K562 (cell line): ENCODE results near the gene SORT1. TPM values are rescaled to one million over a fixed set of nuclear protein-coding genes. Genes with fewer than 3 reads are reported as not detected.
A peak's percentile ranks its signal among the peaks of the same experiment; 100 is the strongest.

Experiments used
- ATF3 ChIP-seq, 2 experiments: fragments of 450-650 bp in 1 of 2; sonication (generic) in 1 of 2; formaldehyde crosslinking in 1 of 2; IDR thresholded peaks in 1 of 2; conservative IDR thresholded peaks in 1 of 2; 2 replicates each; pipeline versions ENCODE4 v1.6.1 to v1.8.1; 2016 to 2023; ENCODE audit warnings: mild to moderate bottlenecking in 2 of 2, moderate library complexity in 2 of 2, inconsistent platforms in 1 of 2, missing genetic modification reagents in 1 of 2
- CBFA2T3 ChIP-seq: fragments of 450-650 bp; IDR thresholded peaks from 2 replicates; pipeline ENCODE4 v1.6.1; 2017
- HMGN3 ChIP-seq: IDR thresholded peaks from 2 replicates; pipeline ENCODE4 v1.6.1; 2011; ENCODE audit warnings: borderline replicate concordance, low read depth, mild to moderate bottlenecking, mixed read lengths, low read length; ENCODE audit not compliant: insufficient read length; ENCODE audit errors: extremely low read depth
- MCM7 ChIP-seq, 2 experiments: fragments of 450-650 bp; IDR thresholded peaks; 2 replicates each; pipeline ENCODE4 v1.6.1; 2016 to 2018
- RBBP5 ChIP-seq: fragments of 200-600 bp; sonication (generic); IDR thresholded peaks from 2 replicates; pipeline ENCODE4 v1.6.1; 2012; ENCODE audit warnings: borderline replicate concordance, mild to moderate bottlenecking, low read length, control low read depth, inconsistent platforms; ENCODE audit not compliant: insufficient read depth, poor library complexity, severe bottlenecking
- TCF3 ChIP-seq: sonication (generic); formaldehyde crosslinking; IDR thresholded peaks from 2 replicates; pipeline ENCODE4 v1.4.0; 2020; ENCODE audit warnings: mild to moderate bottlenecking, missing genetic modification reagents
- ZFPM2 ChIP-seq: fragments of 250-450 bp; sonication (Bioruptor Pico); IDR thresholded peaks from 2 replicates; pipeline ENCODE4 v1.5.1; 2022; ENCODE audit warnings: mild to moderate bottlenecking
- ZNF639 ChIP-seq, 2 experiments: fragments of 200-800 bp in 1 of 2; sonication (Bioruptor generic) in 1 of 2; sonication (generic) in 1 of 2; formaldehyde crosslinking in 1 of 2; IDR thresholded peaks in 1 of 2; conservative IDR thresholded peaks in 1 of 2; 2 replicates each; pipeline versions ENCODE4 v1.5.0 to v1.6.1; 2016 to 2020; ENCODE audit warnings: missing compliant biosample characterization in 1 of 2, missing genetic modification characterization in 1 of 2, missing genetic modification reagents in 1 of 2
- polyA plus RNA-seq, 8 experiments: library from polyadenylated mRNA; depleted of rRNA in 4 of 8; stranded (reverse) in 5 of 8; unstranded in 3 of 8; fragments of >200 nt; fragmentation: Nextera tagmentation in 2 of 8; fragmentation: Illumina TruSeq in 1 of 8; extraction: Ambion mirVana in 2 of 8; extraction: Trizol in 1 of 8; gene quantifications; 2 replicates each; pipeline versions ENCODE4 v1.2.1 to v1.2.3, GENCODE V29; 2011 to 2014; ENCODE audit warnings: inconsistent platforms in 1 of 8, missing spikeins in 1 of 8
- total RNA-seq, 7 experiments: library from RNA; depleted of rRNA in 6 of 7; stranded (reverse); fragments of >200 nt in 6 of 7; fragmentation: Illumina TruSeq in 2 of 7; extraction: Trizol in 2 of 7; gene quantifications; 2 replicates each; pipeline versions ENCODE4 v1.2.1 to v1.2.3, GENCODE V29; 2011 to 2021; ENCODE audit warnings: low replicate concordance in 1 of 7
- TF ChIP-seq, protein P1 (sequence below): fragments of 200-600 bp; sonication (generic); IDR thresholded peaks from one replicate; pipeline ENCODE4 v1.6.1; 2012; ENCODE audit warnings: mild to moderate bottlenecking, low read depth, low read length, inconsistent platforms

Gene SORT1
- total and polyA plus RNA-seq, 9 of the 15 experiments (the other 6 are each of a cell fraction or from before 2014, with no cell fraction given) = 27.4 to 112 (median 65.0) TPM

DNA sequence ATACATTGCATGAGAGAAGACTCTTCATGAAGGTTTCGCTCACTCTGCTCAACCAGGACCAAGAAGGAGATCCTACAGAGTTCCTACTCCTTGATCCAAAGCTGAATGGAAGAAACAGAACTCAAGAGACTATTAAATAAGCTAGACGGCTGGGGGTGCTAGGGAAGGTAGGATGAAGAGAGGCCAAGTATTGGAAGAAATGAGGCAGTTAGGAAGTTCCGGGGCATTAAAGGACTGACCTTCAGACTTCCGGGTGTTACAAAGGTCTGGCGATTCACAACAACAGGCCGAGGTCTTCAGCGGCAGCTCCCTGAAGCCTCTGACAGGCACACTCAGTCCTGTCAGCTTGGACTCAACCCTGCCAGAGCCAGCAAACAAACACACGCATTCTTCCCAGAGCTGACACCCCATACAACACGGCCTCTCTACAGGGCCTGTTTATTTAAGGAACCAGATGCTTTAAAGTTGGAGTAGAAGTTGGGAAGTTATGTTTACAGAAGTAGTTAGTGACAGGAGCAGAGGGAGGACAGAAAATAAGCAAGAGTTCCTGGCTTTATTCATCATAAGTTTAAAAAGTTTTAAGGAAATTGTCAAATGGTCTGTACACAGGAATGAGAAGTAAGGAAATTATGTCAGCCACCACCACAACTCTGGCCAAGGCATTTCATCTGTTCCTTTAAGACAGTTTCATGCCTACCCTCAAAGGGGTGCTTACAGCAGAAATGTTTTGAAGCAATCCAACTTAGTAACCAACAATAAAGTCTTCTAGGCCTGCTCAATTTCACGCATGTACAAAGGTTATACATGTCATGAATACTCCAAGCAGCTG lies 4.7 kb downstream of the SORT1 start (continued):
- TF ChIP-seq, protein P1, sequence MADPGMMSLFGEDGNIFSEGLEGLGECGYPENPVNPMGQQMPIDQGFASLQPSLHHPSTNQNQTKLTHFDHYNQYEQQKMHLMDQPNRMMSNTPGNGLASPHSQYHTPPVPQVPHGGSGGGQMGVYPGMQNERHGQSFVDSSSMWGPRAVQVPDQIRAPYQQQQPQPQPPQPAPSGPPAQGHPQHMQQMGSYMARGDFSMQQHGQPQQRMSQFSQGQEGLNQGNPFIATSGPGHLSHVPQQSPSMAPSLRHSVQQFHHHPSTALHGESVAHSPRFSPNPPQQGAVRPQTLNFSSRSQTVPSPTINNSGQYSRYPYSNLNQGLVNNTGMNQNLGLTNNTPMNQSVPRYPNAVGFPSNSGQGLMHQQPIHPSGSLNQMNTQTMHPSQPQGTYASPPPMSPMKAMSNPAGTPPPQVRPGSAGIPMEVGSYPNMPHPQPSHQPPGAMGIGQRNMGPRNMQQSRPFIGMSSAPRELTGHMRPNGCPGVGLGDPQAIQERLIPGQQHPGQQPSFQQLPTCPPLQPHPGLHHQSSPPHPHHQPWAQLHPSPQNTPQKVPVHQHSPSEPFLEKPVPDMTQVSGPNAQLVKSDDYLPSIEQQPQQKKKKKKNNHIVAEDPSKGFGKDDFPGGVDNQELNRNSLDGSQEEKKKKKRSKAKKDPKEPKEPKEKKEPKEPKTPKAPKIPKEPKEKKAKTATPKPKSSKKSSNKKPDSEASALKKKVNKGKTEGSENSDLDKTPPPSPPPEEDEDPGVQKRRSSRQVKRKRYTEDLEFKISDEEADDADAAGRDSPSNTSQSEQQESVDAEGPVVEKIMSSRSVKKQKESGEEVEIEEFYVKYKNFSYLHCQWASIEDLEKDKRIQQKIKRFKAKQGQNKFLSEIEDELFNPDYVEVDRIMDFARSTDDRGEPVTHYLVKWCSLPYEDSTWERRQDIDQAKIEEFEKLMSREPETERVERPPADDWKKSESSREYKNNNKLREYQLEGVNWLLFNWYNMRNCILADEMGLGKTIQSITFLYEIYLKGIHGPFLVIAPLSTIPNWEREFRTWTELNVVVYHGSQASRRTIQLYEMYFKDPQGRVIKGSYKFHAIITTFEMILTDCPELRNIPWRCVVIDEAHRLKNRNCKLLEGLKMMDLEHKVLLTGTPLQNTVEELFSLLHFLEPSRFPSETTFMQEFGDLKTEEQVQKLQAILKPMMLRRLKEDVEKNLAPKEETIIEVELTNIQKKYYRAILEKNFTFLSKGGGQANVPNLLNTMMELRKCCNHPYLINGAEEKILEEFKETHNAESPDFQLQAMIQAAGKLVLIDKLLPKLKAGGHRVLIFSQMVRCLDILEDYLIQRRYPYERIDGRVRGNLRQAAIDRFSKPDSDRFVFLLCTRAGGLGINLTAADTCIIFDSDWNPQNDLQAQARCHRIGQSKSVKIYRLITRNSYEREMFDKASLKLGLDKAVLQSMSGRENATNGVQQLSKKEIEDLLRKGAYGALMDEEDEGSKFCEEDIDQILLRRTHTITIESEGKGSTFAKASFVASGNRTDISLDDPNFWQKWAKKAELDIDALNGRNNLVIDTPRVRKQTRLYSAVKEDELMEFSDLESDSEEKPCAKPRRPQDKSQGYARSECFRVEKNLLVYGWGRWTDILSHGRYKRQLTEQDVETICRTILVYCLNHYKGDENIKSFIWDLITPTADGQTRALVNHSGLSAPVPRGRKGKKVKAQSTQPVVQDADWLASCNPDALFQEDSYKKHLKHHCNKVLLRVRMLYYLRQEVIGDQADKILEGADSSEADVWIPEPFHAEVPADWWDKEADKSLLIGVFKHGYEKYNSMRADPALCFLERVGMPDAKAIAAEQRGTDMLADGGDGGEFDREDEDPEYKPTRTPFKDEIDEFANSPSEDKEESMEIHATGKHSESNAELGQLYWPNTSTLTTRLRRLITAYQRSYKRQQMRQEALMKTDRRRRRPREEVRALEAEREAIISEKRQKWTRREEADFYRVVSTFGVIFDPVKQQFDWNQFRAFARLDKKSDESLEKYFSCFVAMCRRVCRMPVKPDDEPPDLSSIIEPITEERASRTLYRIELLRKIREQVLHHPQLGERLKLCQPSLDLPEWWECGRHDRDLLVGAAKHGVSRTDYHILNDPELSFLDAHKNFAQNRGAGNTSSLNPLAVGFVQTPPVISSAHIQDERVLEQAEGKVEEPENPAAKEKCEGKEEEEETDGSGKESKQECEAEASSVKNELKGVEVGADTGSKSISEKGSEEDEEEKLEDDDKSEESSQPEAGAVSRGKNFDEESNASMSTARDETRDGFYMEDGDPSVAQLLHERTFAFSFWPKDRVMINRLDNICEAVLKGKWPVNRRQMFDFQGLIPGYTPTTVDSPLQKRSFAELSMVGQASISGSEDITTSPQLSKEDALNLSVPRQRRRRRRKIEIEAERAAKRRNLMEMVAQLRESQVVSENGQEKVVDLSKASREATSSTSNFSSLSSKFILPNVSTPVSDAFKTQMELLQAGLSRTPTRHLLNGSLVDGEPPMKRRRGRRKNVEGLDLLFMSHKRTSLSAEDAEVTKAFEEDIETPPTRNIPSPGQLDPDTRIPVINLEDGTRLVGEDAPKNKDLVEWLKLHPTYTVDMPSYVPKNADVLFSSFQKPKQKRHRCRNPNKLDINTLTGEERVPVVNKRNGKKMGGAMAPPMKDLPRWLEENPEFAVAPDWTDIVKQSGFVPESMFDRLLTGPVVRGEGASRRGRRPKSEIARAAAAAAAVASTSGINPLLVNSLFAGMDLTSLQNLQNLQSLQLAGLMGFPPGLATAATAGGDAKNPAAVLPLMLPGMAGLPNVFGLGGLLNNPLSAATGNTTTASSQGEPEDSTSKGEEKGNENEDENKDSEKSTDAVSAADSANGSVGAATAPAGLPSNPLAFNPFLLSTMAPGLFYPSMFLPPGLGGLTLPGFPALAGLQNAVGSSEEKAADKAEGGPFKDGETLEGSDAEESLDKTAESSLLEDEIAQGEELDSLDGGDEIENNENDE = no peak
- TF ChIP-seq ATF3 (IDR thresholded peaks at IDR 0.05) (no peak; the same call in 1 of the 2 replicates), ATF3 (CRISPR knock-in tag; conservative IDR thresholded peaks at IDR 0.05) (no peak), ZNF639 (CRISPR knock-in tag; conservative IDR thresholded peaks at IDR 0.05 in 1 of 2, IDR thresholded peaks at IDR 0.05 in 1 of 2) (peak in 1 of 2 experiments; percentile 34; a peak in 2 of 4 replicates), ZFPM2 (CRISPR knock-in tag) (no peak), RBBP5 (peak; percentile 62), CBFA2T3 (no peak), TCF3 (CRISPR knock-in tag) (no peak), HMGN3 (no peak), MCM7 (IDR thresholded peaks at IDR 0.05) (no peak)
